ENCODE results near the gene PARL.

The PARL gene

DNA sequence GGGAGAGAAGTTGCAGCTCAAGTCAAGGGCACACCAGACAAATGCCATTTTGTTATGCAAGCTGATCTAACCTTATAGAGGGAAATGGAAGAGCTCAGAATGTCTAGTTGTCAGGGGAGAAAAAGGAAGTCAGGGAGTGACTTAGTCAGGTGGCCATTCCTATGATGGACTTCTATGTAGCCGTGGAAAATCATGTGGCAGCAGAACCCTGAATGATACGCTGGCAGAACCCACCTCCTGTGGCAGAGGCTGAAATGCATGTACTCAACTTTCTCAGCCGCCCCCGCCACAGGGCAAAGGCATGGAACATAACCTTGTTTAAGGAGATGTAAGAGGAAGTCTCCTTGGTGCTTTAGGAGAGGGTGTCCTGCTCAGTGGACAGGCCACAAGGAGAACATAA is 37.7 kb upstream of the PARL start:
- H3K4me3 ChIP-seq (ENCODE audit: low read depth, low read length), result no peak overlapping the region
- TF ChIP-seq, protein P1, sequence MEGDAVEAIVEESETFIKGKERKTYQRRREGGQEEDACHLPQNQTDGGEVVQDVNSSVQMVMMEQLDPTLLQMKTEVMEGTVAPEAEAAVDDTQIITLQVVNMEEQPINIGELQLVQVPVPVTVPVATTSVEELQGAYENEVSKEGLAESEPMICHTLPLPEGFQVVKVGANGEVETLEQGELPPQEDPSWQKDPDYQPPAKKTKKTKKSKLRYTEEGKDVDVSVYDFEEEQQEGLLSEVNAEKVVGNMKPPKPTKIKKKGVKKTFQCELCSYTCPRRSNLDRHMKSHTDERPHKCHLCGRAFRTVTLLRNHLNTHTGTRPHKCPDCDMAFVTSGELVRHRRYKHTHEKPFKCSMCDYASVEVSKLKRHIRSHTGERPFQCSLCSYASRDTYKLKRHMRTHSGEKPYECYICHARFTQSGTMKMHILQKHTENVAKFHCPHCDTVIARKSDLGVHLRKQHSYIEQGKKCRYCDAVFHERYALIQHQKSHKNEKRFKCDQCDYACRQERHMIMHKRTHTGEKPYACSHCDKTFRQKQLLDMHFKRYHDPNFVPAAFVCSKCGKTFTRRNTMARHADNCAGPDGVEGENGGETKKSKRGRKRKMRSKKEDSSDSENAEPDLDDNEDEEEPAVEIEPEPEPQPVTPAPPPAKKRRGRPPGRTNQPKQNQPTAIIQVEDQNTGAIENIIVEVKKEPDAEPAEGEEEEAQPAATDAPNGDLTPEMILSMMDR (IDR thresholded peaks at IDR 0.05; ENCODE audit: low read depth, low read length), result no peak

DNA sequence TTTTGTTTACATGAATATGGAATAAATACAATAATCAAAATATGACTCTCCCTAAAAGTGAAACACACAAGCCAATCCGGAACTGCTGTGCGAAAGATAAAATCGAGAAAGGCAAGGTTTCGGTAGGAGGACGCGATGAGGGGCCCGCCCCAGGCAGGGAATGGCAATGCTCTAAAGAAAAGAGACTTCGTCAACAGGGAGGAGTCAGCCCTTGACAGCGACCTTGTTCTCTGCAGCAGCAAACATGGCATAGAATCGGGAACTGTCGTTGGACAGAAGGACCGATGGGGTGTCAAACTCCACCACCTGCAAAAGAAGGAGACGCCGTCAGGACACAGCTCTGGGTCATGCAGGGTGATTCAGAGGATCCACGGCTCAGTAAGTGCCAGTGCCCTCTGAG is 36.4 kb upstream of the PARL start:
- TF ChIP-seq, protein P1 (IDR thresholded peaks at IDR 0.05; ENCODE audit: low read depth, low read length), result no peak
- no peak overlapping the region for H3K4me3 ChIP-seq (ENCODE audit: low read depth, low read length)

DNA sequence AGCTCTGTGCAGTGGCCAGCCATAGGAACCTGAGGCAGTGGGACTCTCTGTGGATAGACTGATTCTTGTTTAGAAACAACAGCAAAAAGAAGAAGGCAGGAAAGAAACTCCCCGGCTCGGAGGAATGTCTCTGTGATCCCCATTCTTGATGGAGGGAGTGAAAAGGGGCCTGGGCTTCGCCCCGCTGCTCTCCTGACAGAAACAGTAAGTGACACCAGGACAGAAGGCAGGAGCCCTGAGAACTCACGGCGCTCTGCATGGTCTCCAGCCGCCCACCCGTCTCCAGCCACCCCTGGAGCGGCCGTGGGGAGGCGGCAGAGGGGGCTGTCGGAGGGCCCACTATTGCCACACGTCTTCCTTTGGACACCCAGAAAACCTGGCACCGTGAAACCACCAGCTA is 35.7 kb upstream of the PARL start:
- H3K4me3 ChIP-seq (ENCODE audit: low read depth, low read length), result no peak overlapping the region
- TF ChIP-seq, protein P1 (IDR thresholded peaks at IDR 0.05; ENCODE audit: low read depth, low read length), result no peak

DNA sequence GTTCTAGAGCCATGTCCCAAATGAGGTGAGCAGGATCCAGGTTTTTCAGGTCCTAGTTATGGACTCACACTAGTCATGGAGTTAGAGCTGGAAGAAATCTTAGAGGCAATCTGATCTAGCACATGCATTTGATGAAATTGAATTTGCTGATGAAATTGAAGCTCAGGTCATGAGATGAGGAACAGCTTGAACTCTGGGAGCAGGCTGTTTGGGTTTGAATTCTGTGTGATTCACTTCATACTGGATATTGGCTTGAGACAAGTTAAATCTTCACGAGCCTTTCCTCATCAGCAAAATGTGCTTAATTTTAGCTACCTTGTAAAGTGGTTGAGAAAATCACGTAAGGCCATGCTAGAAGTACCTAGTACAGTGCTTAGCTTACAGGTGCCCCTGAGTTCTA is 33.5 kb upstream of the PARL start:
- H3K4me3 ChIP-seq (ENCODE audit: low read depth, low read length), result no peak overlapping the region
- TF ChIP-seq, protein P1 (IDR thresholded peaks at IDR 0.05; ENCODE audit: low read depth, low read length), result no peak

DNA sequence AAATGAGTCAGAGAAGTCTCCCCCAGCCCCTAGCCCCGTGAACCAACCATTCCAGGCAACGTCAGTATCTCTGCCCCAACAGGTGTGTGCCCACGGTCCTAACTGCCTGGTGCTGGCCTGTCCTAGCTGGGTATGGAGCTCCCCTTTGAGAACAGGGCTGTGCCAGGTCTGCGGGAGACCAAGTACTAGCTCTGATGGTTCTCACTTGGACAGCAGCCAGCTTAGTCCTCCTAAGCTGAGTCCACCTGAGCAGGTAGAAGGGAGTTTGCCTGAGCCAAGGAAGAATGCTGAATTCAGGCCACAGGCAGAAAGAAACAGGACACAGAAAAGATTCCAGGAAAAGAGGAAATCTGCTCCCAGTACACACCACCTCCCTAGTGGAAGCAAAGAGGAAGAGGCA is 33.1 kb upstream of the PARL start:
- no peak overlapping the region for H3K4me3 ChIP-seq (ENCODE audit: low read depth, low read length)
- TF ChIP-seq, protein P1 (IDR thresholded peaks at IDR 0.05; ENCODE audit: low read depth, low read length), result no peak

DNA sequence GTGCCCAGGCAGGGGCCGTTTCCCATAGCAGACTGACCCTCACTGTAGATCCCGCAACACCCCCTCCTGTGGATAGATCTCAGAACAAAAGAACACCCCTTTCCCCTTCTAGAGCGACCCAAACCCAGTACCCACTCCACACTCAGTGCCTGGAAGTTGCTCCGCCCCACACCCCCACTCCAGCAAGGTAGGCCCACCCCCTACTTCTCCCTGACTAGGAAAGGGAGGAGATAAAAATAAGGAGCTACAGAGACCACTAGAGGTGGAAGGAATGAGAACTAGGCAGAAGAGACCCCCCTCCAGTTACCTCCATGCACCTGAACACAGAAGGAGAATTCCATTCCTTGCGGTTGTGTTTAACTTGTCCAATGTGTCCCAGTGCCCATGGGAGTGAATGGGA is 30.2 kb upstream of the PARL start:
- TF ChIP-seq, protein P1 (IDR thresholded peaks at IDR 0.05; ENCODE audit: low read depth, low read length), result no peak
- no peak overlapping the region for H3K4me3 ChIP-seq (ENCODE audit: low read depth, low read length)

DNA sequence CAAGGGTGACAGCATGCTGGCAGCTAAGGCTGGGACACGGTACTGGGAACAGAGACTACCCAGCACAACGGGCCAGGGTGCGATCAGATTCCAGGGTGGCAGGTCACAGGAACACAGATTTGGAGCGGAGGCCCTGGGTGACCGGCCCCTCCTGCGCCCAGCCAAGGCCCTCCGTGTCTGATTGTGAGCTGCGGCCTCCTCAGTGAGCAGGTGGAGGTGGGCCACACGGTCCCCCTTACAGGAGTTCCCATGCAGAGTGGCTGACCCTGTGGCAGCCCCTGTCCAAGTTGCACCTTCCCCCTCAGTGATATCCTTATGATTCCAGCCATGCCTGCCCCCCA is 28.9 kb upstream of the PARL start:
- no peak overlapping the region for H3K4me3 ChIP-seq (ENCODE audit: low read depth, low read length)
- TF ChIP-seq, protein P1 (IDR thresholded peaks at IDR 0.05; ENCODE audit: low read depth, low read length), result no peak

Measured in WI38 (cell line).